Ovary (tissue), 3 donors: ENCODE measurements around the gene STUB1.

Experiments
- CTCF ChIP-seq, 3 donors: fragments of 450-650 bp in 2 of 3; fragments of 200-600 bp in 1 of 3; IDR thresholded peaks; one replicate each; pipeline versions ENCODE4 v1.5.1 to v1.8.0; 2016 to 2022; ENCODE audit warnings: antibody characterized with exemption in 3 of 3, mild to moderate bottlenecking in 1 of 3
- EP300 ChIP-seq: sonication (generic); formaldehyde crosslinking; IDR thresholded peaks from one replicate; pipeline ENCODE4 v1.6.1; 2017; ENCODE audit warnings: antibody characterized with exemption
- POLR2A ChIP-seq: fragments of 450-650 bp; IDR thresholded peaks from one replicate; pipeline ENCODE4 v1.6.1; 2017; ENCODE audit warnings: antibody characterized with exemption, mild to moderate bottlenecking, moderate library complexity
- donor health status: DM: no; HTN: no; CAD: no.

GRCh38 chr16:705431-706188 lies 25.4 kb downstream of the STUB1 start, which contains the start of gene FBXL16:
- TF ChIP-seq CTCF (IDR thresholded peaks at IDR 0.05) (no peak), POLR2A (no peak), EP300 (no peak)
